Measurements from ENCODE around the gene ZBTB6.

GRCh38 chr9:122865300-122865699, 47.8 kb downstream of the ZBTB6 start:
- TF ChIP-seq, protein P1, sequence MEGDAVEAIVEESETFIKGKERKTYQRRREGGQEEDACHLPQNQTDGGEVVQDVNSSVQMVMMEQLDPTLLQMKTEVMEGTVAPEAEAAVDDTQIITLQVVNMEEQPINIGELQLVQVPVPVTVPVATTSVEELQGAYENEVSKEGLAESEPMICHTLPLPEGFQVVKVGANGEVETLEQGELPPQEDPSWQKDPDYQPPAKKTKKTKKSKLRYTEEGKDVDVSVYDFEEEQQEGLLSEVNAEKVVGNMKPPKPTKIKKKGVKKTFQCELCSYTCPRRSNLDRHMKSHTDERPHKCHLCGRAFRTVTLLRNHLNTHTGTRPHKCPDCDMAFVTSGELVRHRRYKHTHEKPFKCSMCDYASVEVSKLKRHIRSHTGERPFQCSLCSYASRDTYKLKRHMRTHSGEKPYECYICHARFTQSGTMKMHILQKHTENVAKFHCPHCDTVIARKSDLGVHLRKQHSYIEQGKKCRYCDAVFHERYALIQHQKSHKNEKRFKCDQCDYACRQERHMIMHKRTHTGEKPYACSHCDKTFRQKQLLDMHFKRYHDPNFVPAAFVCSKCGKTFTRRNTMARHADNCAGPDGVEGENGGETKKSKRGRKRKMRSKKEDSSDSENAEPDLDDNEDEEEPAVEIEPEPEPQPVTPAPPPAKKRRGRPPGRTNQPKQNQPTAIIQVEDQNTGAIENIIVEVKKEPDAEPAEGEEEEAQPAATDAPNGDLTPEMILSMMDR (optimal IDR thresholded peaks at IDR 0.05 in 1 of 3, IDR thresholded peaks at IDR 0.05 in 1 of 3, conservative IDR thresholded peaks at IDR 0.05 in 1 of 3; ENCODE audit: extremely low read depth in 1 of 3, insufficient read depth in 2 of 3, low read length in 3 of 3) = no peak
- no peak for TF ChIP-seq EZH2 (IDR thresholded peaks at IDR 0.05; ENCODE audit: low read length)

Data from keratinocyte (primary cell).